HepG2 (cell line): ENCODE results near the gene FBXL7. TPM values are rescaled to one million over a fixed set of nuclear protein-coding genes. Genes with fewer than 3 reads are reported as not detected.

Source experiments
- ATAC-seq: fragments of 200-7000 bp; cut with Tn5 transposase; 3 replicates; pipeline ENCODE4 v1.9.1; 2020; ENCODE audit warnings: mild to moderate bottlenecking, moderate library complexity
- BruUV-seq: library from RNA; stranded (reverse); fragments of 400-500 nt; replicated peaks from 2 replicates; lab custom pipeline; 2021; lab: Mats Ljungman, UMichigan
- CTCF ChIA-PET: fragments of 300-600 bp; formaldehyde crosslinking; extraction: SDS; loops from one replicate; lab custom pipeline; 2021; ENCODE audit warnings: low total read pairs, inconsistent platforms, low intra/inter-chr PET ratio; lab: Yijun Ruan, JAX
- POLR2A ChIA-PET: fragments of 350-600 bp; sonication (Branson Sonifier 250); formaldehyde crosslinking; loops from one replicate; lab custom pipeline; 2020; ENCODE audit warnings: antibody characterized with exemption, inconsistent platforms; lab: Yijun Ruan, JAX
- DNase-seq: peaks from one replicate; pipeline ENCODE4 v3.0.0-alpha.2; 2015; ENCODE audit warnings: low spot score
- FAIRE-seq: peaks from 3 replicates; lab custom pipeline; 2011; peaks lifted over from hg19 to GRCh38; lab: Jason Lieb, UNC
- H2AFZ ChIP-seq: one replicate; pipeline ENCODE4 v1.6.1; 2011; ENCODE audit warnings: low read length, inconsistent platforms
- H3K27ac ChIP-seq: fragments of 300-600 bp; 3 replicates; pipeline ENCODE4 v1.8.0; 2011; ENCODE audit warnings: mixed run types, mild to moderate bottlenecking, mixed read lengths, low read length, inconsistent platforms; ENCODE audit not compliant: insufficient read depth; ENCODE audit errors: extremely low read length
- H3K27me3 ChIP-seq, 2 experiments: fragments of 200-600 bp in 1 of 2; 2 replicates in 1 of 2; 3 replicates in 1 of 2; pipeline versions ENCODE4 v1.6.0 to v1.8.0; 2011; ENCODE audit warnings: low read length in 2 of 2, mild to moderate bottlenecking in 2 of 2, moderate library complexity in 2 of 2, inconsistent platforms in 1 of 2; ENCODE audit not compliant: insufficient read depth in 2 of 2, control insufficient read depth in 1 of 2
- H3K36me3 ChIP-seq, 2 experiments: fragments of 200-600 bp in 1 of 2; replicated peaks in 1 of 2; 2 replicates in 1 of 2; 3 replicates in 1 of 2; pipeline versions ENCODE4 v1.5.1 to v1.8.0; 2011; ENCODE audit warnings: low read length in 2 of 2, inconsistent platforms in 1 of 2; ENCODE audit not compliant: insufficient read depth in 2 of 2, control insufficient read depth in 1 of 2
- H3K4me1 ChIP-seq: 2 replicates; pipeline ENCODE4 v1.5.1; 2012; ENCODE audit warnings: low read length, inconsistent platforms; ENCODE audit not compliant: insufficient read depth
- H3K4me2 ChIP-seq: 2 replicates; pipeline ENCODE4 v1.6.0; 2011; ENCODE audit warnings: low read depth, low read length, inconsistent platforms
- H3K4me3 ChIP-seq, 3 experiments: fragments of 200-600 bp in 1 of 3; sonication (generic), shearing (Covaris generic) in 1 of 3; replicated peaks in 1 of 3; 2 replicates each; pipeline ENCODE4 v1.5.1; 2011 to 2016; ENCODE audit warnings: low read length in 3 of 3, inconsistent platforms in 2 of 3, low read depth in 2 of 3, mild to moderate bottlenecking in 2 of 3, control low read depth in 1 of 3, mixed read lengths in 1 of 3; ENCODE audit not compliant: insufficient read depth in 1 of 3
- H3K79me2 ChIP-seq: one replicate; pipeline ENCODE4 v1.6.1; 2011; ENCODE audit warnings: low read length, inconsistent platforms; ENCODE audit not compliant: insufficient read depth
- H3K9ac ChIP-seq: 2 replicates; pipeline ENCODE4 v1.6.0; 2011; ENCODE audit warnings: mild to moderate bottlenecking, low read depth, low read length, inconsistent platforms; ENCODE audit not compliant: insufficient read depth
- H3K9me3 ChIP-seq: 2 replicates; pipeline ENCODE4 v1.5.1; 2012; ENCODE audit warnings: mild to moderate bottlenecking, low read length
- H4K20me1 ChIP-seq: 2 replicates; pipeline ENCODE4 v1.6.0; 2011; ENCODE audit warnings: inconsistent platforms, mild to moderate bottlenecking, low read length, moderate library complexity; ENCODE audit not compliant: insufficient read depth
- FOSL2 ChIP-seq: sonication (generic); formaldehyde crosslinking; IDR thresholded peaks from 2 replicates; pipeline ENCODE4 v1.4.0; 2020; ENCODE audit warnings: missing genetic modification reagents
- PRMT3 ChIP-seq: sonication (generic); formaldehyde crosslinking; IDR thresholded peaks from 2 replicates; pipeline ENCODE4 v1.8.1; 2022; ENCODE audit warnings: low read depth, mild to moderate bottlenecking, moderate library complexity, missing genetic modification reagents, borderline replicate concordance
- RFX3 ChIP-seq: IDR thresholded peaks from 2 replicates; pipeline ENCODE4 v1.6.1; 2016; ENCODE audit warnings: missing biosample characterization, missing genetic modification reagents
- SNAPC4 ChIP-seq: sonication (generic); formaldehyde crosslinking; IDR thresholded peaks from 2 replicates; pipeline ENCODE4 v1.4.0; 2020; ENCODE audit warnings: mild to moderate bottlenecking, missing genetic modification reagents
- ZNF121 ChIP-seq: sonication (generic); formaldehyde crosslinking; IDR thresholded peaks from 2 replicates; pipeline ENCODE4 v1.5.0; 2020; ENCODE audit warnings: mild to moderate bottlenecking, missing genetic modification reagents
- ZNF160 ChIP-seq: sonication (generic); formaldehyde crosslinking; IDR thresholded peaks from 2 replicates; pipeline ENCODE4 v1.8.0; 2022; ENCODE audit warnings: mild to moderate bottlenecking, inconsistent platforms, missing genetic modification reagents
- ZNF547 ChIP-seq: sonication (generic); formaldehyde crosslinking; IDR thresholded peaks from 2 replicates; pipeline ENCODE4 v1.5.1; 2020; ENCODE audit warnings: mild to moderate bottlenecking, missing genetic modification reagents
- ZNF558 ChIP-seq: sonication (generic); formaldehyde crosslinking; IDR thresholded peaks from 2 replicates; pipeline ENCODE4 v1.9.0; 2022; ENCODE audit warnings: mild to moderate bottlenecking, missing genetic modification reagents, borderline replicate concordance
- ZNF564 ChIP-seq: sonication (generic); formaldehyde crosslinking; IDR thresholded peaks from 2 replicates; pipeline ENCODE4 v1.8.1; 2023; ENCODE audit warnings: mild to moderate bottlenecking, missing genetic modification reagents
- ZNF788 ChIP-seq: sonication (generic); formaldehyde crosslinking; IDR thresholded peaks from 2 replicates; pipeline ENCODE4 v1.5.0; 2020; ENCODE audit warnings: mild to moderate bottlenecking, missing genetic modification reagents, borderline replicate concordance
- WGBS: methylation state at CpG from one replicate; pipeline ENCODE4 v1.1.6; 2017; ENCODE audit warnings: low lambda C conversion rate; 5-methylcytosine and 5-hydroxymethylcytosine counted together
- in situ Hi-C: cut with HindIII; loops from 2 replicates; pipeline ENCODE4 v1.10.0; 2017; ENCODE audit warnings: low pct_unique_long_range_greater_than_20kb; ENCODE audit not compliant: extremely low pct_ligation_motif_present
- intact Hi-C: fragments of 100-400 bp; cut with micrococcal nuclease; formaldehyde crosslinking; loops from one replicate; pipeline ENCODE4 v1.10.0; 2022; ENCODE audit not compliant: unreplicated experiment
- polyA plus RNA-seq, 8 experiments: library from polyadenylated mRNA; depleted of rRNA in 3 of 8; stranded (reverse) in 7 of 8; unstranded in 1 of 8; fragments of >200 nt; fragmentation: Illumina TruSeq in 4 of 8; extraction: Trizol in 4 of 8; gene quantifications; 2 replicates each; pipeline versions ENCODE4 v1.2.1 to v1.2.3, GENCODE V29; 2011 to 2016; ENCODE audit warnings: low read depth in 4 of 8, missing spikeins in 1 of 8, mixed read lengths in 1 of 8; ENCODE audit not compliant: insufficient read depth in 1 of 8
- total RNA-seq, 5 experiments: library from RNA; depleted of rRNA; stranded (reverse); fragments of >200 nt; fragmentation: Illumina TruSeq; extraction: Trizol; gene quantifications; 2 replicates each; pipeline ENCODE4 v1.2.3, GENCODE V29; 2016; ENCODE audit warnings: low read depth in 1 of 5
- TF ChIP-seq, protein P1 (sequence below): sonication (generic); formaldehyde crosslinking; IDR thresholded peaks from 2 replicates; pipeline ENCODE4 v1.5.1; 2020; ENCODE audit warnings: missing genetic modification reagents, mild to moderate bottlenecking, borderline replicate concordance
- TF ChIP-seq, protein P2 (sequence below), 2 experiments: IDR thresholded peaks; 2 replicates each; pipeline ENCODE4 v1.6.1; 2011 to 2012; ENCODE audit warnings: low read length in 2 of 2, borderline replicate concordance in 1 of 2, low read depth in 1 of 2, mild to moderate bottlenecking in 1 of 2, moderate library complexity in 1 of 2
- TF ChIP-seq, protein P3 (sequence below): IDR thresholded peaks from 2 replicates; pipeline ENCODE4 v1.6.1; 2016; ENCODE audit warnings: low read depth, control low read depth

FBXL7 gene
- total and polyA plus RNA-seq, 2 of the 13 experiments (the other 11 are each of a cell fraction or from before 2014, with no cell fraction given) = 0.07 TPM; not detected in 1

GRCh38 chr5:15693382-15693728, 193.4 kb downstream of the FBXL7 start:
- Histone ChIP-seq H2AFZ (no peak overlapping the region), H3K4me2 (no peak overlapping the region), H3K4me1 (no peaks in the 10 kb centered on the region), H4K20me1 (no peaks in the 10 kb centered on the region), H3K36me3 (no peaks in the 10 kb centered on the region), H3K27ac (no peak overlapping the region), H3K79me2 (no peaks in the 10 kb centered on the region), H3K27me3 (no peaks in the 10 kb centered on the region), H3K9ac (no peak overlapping the region), H3K9me3 (no peaks in the 10 kb centered on the region), H3K4me3 (no peak overlapping the region)
- in situ Hi-C loops (no loop called here), intact Hi-C loops (no loop called here)
- ChIA-PET CTCF (no interaction called here), POLR2A (no interaction called here)
- no peak for DNase-seq
- no peak for FAIRE-seq
- WGBS = 21% methylated on average over 6 of the region's 6 CpGs
- BruUV-seq = no TSS peak
- no peak for ATAC-seq
- TF ChIP-seq ZNF160 (CRISPR knock-in tag) (no peak), FOSL2 (CRISPR knock-in tag) (no peak), ZNF558 (CRISPR knock-in tag) (no peak), ZNF121 (no peak), ZNF788 (CRISPR knock-in tag) (no peak), SNAPC4 (CRISPR knock-in tag) (no peak), RFX3 (no peak), ZNF547 (CRISPR knock-in tag) (no peak), PRMT3 (CRISPR knock-in tag) (no peak), ZNF564 (CRISPR knock-in tag) (no peak)
- TF ChIP-seq, protein P1, sequence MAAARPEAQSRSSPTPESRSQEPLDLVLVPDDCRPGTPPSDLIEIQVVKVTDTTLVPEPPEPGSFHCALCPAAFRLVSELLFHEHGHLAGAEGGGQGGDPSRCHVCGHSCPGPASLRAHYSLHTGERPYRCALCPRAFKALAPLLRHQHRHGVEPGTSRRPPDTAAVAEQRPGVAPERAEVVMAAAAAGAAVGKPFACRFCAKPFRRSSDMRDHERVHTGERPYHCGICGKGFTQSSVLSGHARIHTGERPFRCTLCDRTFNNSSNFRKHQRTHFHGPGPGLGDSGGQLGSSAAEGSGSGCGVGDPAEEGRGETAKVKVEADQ (CRISPR knock-in tag) = no peak
- TF ChIP-seq, protein P2, sequence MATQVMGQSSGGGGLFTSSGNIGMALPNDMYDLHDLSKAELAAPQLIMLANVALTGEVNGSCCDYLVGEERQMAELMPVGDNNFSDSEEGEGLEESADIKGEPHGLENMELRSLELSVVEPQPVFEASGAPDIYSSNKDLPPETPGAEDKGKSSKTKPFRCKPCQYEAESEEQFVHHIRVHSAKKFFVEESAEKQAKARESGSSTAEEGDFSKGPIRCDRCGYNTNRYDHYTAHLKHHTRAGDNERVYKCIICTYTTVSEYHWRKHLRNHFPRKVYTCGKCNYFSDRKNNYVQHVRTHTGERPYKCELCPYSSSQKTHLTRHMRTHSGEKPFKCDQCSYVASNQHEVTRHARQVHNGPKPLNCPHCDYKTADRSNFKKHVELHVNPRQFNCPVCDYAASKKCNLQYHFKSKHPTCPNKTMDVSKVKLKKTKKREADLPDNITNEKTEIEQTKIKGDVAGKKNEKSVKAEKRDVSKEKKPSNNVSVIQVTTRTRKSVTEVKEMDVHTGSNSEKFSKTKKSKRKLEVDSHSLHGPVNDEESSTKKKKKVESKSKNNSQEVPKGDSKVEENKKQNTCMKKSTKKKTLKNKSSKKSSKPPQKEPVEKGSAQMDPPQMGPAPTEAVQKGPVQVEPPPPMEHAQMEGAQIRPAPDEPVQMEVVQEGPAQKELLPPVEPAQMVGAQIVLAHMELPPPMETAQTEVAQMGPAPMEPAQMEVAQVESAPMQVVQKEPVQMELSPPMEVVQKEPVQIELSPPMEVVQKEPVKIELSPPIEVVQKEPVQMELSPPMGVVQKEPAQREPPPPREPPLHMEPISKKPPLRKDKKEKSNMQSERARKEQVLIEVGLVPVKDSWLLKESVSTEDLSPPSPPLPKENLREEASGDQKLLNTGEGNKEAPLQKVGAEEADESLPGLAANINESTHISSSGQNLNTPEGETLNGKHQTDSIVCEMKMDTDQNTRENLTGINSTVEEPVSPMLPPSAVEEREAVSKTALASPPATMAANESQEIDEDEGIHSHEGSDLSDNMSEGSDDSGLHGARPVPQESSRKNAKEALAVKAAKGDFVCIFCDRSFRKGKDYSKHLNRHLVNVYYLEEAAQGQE (IDR thresholded peaks at IDR 0.05; ENCODE audit: borderline replicate concordance in 1 of 2, low read depth in 1 of 2, low read length in 2 of 2) = no peak
- TF ChIP-seq, protein P3, sequence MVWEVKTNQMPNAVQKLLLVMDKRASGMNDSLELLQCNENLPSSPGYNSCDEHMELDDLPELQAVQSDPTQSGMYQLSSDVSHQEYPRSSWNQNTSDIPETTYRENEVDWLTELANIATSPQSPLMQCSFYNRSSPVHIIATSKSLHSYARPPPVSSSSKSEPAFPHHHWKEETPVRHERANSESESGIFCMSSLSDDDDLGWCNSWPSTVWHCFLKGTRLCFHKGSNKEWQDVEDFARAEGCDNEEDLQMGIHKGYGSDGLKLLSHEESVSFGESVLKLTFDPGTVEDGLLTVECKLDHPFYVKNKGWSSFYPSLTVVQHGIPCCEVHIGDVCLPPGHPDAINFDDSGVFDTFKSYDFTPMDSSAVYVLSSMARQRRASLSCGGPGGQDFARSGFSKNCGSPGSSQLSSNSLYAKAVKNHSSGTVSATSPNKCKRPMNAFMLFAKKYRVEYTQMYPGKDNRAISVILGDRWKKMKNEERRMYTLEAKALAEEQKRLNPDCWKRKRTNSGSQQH (CRISPR knock-in tag) = no peak
